KOPT-K1 (cell line): Measurements from ENCODE around the gene SLC2A6.
"Not testable (repeated sequence)": the region's sequence is repeated elsewhere in the genome, so short reads cannot be mapped to it uniquely, and the experiment has no call there.

Experiments
- H3K27ac ChIP-seq: fragments of 200-600 bp; sonication (generic); 2 replicates; pipeline ENCODE4 v1.5.1; 2016; ENCODE audit warnings: antibody characterized with exemption, mild to moderate bottlenecking, low read depth, low read length; ENCODE audit not compliant: poor library complexity, severe bottlenecking
- H3K36me3 ChIP-seq: fragments of 200-600 bp; sonication (generic); 2 replicates; pipeline ENCODE4 v1.5.1; 2017; ENCODE audit warnings: antibody characterized with exemption, mild to moderate bottlenecking, low read length, moderate library complexity; ENCODE audit not compliant: insufficient read depth
- H3K9me3 ChIP-seq: fragments of 200-600 bp; sonication (generic); 2 replicates; pipeline ENCODE4 v1.5.1; 2017; ENCODE audit warnings: antibody characterized with exemption, low read length, mild to moderate bottlenecking; ENCODE audit not compliant: insufficient read depth, poor library complexity, severe bottlenecking

Gene SLC2A6

GRCh38 chr9:133455936-133456335 lies 23.0 kb downstream of the SLC2A6 start:
- Histone ChIP-seq H3K27ac (no peak overlapping the region), H3K9me3 (no peaks in the 10 kb centered on the region), H3K36me3 (no peaks in the 10 kb centered on the region)

GRCh38 chr9:133454943-133455673 lies 23.8 kb downstream of the SLC2A6 start:
- no peaks in the 10 kb centered on the region for H3K9me3 ChIP-seq
- H3K27ac ChIP-seq, result no peak overlapping the region
- no peaks in the 10 kb centered on the region for H3K36me3 ChIP-seq

- H3K36me3 ChIP-seq, result no peaks in the 10 kb centered on the region
- H3K27ac ChIP-seq, result no peak overlapping the region
- H3K9me3 ChIP-seq, result no peaks in the 10 kb centered on the region
These were observed 24.6 kb downstream of the SLC2A6 start for GRCh38 chr9:133454325-133454724.

GRCh38 chr9:133453651-133454050 lies 25.2 kb downstream of the SLC2A6 start:
- Histone ChIP-seq H3K36me3 (no peaks in the 10 kb centered on the region), H3K27ac (no peak overlapping the region), H3K9me3 (no peaks in the 10 kb centered on the region)

GRCh38 chr9:133452562-133452961 lies 26.3 kb downstream of the SLC2A6 start:
- H3K27ac ChIP-seq, result no peak overlapping the region
- no peaks in the 10 kb centered on the region for H3K9me3 ChIP-seq
- H3K36me3 ChIP-seq, result no peaks in the 10 kb centered on the region

GRCh38 chr9:133451865-133452264 lies 27.0 kb downstream of the SLC2A6 start:
- not testable (repeated sequence) for H3K9me3 ChIP-seq, H3K27ac ChIP-seq, H3K36me3 ChIP-seq

- H3K9me3 ChIP-seq, result no peaks in the 10 kb centered on the region
- H3K36me3 ChIP-seq, result no peaks in the 10 kb centered on the region
- no peak overlapping the region for H3K27ac ChIP-seq
These were observed 29.1 kb downstream of the SLC2A6 start for GRCh38 chr9:133449760-133450159.

- no peaks in the 10 kb centered on the region for H3K36me3 ChIP-seq
- no peaks in the 10 kb centered on the region for H3K9me3 ChIP-seq
- H3K27ac ChIP-seq, result no peak overlapping the region
These were observed 30.4 kb downstream of the SLC2A6 start for GRCh38 chr9:133448487-133448972.

GRCh38 chr9:133445293-133445969 lies 33.5 kb downstream of the SLC2A6 start:
- no peaks in the 10 kb centered on the region for H3K9me3 ChIP-seq
- H3K36me3 ChIP-seq, result no peaks in the 10 kb centered on the region
- no peak overlapping the region for H3K27ac ChIP-seq

GRCh38 chr9:133443982-133444381 lies 34.9 kb downstream of the SLC2A6 start:
- Histone ChIP-seq H3K9me3 (no peaks in the 10 kb centered on the region), H3K36me3 (no peaks in the 10 kb centered on the region), H3K27ac (no peak overlapping the region)

- no peak overlapping the region for H3K27ac ChIP-seq
- H3K36me3 ChIP-seq, result no peaks in the 10 kb centered on the region
- no peaks in the 10 kb centered on the region for H3K9me3 ChIP-seq
These were observed 35.7 kb downstream of the SLC2A6 start for GRCh38 chr9:133443248-133443647.

GRCh38 chr9:133441571-133441970 lies 37.3 kb downstream of the SLC2A6 start:
- Histone ChIP-seq H3K9me3 (no peaks in the 10 kb centered on the region), H3K36me3 (no peaks in the 10 kb centered on the region), H3K27ac (no peak overlapping the region)

GRCh38 chr9:133440874-133441273 lies 38.0 kb downstream of the SLC2A6 start:
- H3K9me3 ChIP-seq, result no peaks in the 10 kb centered on the region
- H3K36me3 ChIP-seq, result no peaks in the 10 kb centered on the region
- H3K27ac ChIP-seq, result no peak overlapping the region

- Histone ChIP-seq H3K36me3 (no peaks in the 10 kb centered on the region), H3K9me3 (no peaks in the 10 kb centered on the region), H3K27ac (no peak overlapping the region)
These were observed 39.6 kb downstream of the SLC2A6 start for GRCh38 chr9:133439337-133439736.

- Histone ChIP-seq H3K36me3 (no peaks in the 10 kb centered on the region), H3K9me3 (no peaks in the 10 kb centered on the region), H3K27ac (no peak overlapping the region)
These were observed 41.0 kb downstream of the SLC2A6 start for GRCh38 chr9:133437753-133438531.
